Activated CD4-positive, alpha-beta T cell treated with anti-CD3 and anti-CD28 coated beads, Interleukin-2, Interleukin-6, amounts not matched to agents 100 ng/mL and 50 ng/mL, durations not matched to agents 16 hours and 8 hours (primary cell): ENCODE measurements around the gene PHLDA2.

Source experiments
- DNase-seq: peaks from one replicate; pipeline ENCODE4 v3.0.0-alpha.2; 2020

The PHLDA2 gene

GRCh38 chr11:2927851-2928604 is 1.2 kb downstream of the PHLDA2 start:
- DNase-seq = peak; percentile 47

DNA sequence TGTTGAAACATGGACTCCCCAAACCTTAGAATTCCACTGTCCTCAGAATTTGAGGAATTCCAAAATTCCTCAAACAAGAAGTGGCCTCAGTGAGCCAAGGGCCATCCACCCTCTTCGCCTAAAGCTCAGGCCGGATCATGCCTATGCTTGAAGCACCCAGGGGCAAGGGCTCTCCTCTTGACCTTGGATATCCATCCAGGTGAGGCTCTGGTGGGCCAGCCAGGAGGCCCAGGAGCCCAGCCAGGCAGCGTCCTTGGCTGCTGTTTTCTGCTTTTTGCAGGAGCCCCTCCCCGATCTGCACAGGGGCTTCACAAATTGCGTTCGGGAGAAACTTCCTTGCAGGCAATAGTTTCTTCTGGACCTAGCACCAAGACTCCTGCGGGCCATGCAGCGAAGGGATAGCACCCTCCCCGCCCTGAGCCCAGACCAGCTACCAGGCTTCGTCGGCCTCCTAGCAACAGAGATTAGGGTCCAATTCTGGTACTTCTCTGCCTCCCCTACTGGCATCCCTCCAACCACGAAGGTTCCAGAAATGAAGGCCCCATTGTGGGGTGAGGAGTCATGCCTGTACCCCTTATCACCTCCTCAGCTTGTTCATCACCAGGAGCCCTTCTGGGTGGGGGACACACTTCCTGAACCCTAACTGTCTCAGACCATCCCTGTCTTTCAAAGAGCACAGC is 2.0 kb downstream of the PHLDA2 start:
- DNase-seq = no peak

DNA sequence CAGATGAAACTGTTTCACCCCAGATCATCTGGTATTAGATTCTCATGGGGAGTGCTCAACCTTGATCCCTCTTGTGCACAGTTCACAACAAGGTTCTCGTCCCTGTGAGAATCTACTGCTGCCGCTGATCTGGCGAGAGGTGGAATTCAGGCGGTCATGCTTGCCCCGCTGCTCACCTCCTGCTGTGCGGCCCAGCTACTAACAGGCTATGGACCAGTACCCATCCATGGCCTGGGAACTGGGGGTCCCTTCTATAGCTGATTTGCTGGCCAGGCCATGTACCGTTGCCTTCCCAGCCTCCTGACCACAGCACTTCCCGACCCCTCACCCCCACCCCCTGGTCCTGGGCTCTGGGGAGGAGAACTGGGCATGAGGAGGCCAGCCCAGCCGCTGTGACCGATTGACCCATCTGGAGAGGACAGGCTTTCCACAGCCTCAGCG is 2.6 kb downstream of the PHLDA2 start:
- DNase-seq = no peak

DNA sequence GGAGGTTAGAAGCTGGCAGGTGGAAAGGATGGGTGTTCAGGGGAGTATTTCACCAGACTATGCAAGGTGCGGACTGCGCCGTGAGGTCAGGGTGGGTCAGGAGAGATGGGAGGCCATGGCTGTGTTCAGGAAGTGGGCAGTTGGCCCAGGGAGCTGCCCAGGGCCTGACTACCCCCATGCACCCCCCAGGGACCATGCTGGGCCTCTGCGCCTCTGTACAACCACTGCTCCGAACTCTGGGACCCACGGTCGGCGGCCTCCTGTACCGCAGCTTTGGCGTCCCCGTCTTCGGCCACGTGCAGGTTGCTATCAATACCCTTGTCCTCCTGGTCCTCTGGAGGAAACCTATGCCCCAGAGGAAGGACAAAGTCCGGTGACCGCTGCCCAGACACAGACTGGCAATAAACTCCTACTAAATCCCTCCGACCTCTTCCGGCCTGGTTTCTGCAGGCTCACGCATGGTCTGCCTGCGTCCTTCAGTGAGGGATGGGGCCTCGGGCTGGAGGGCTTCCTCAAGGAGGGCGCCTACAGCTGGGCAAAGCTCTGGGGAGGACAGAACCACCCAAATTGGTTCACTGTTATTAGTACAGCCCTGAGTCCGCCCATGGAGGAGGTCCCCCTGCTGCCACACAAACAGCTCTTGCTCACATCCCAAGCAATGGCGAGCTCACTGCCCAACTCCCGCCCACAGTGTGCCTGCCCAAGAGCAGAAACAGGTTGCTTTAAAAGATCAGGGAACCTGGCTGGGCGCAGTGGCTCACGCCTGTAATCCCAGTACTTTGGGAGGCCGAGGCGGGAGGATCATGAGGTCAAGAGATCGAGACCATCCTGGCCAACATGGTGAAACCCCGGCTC is 4.2 kb downstream of the PHLDA2 start:
- no peak for DNase-seq

DNA sequence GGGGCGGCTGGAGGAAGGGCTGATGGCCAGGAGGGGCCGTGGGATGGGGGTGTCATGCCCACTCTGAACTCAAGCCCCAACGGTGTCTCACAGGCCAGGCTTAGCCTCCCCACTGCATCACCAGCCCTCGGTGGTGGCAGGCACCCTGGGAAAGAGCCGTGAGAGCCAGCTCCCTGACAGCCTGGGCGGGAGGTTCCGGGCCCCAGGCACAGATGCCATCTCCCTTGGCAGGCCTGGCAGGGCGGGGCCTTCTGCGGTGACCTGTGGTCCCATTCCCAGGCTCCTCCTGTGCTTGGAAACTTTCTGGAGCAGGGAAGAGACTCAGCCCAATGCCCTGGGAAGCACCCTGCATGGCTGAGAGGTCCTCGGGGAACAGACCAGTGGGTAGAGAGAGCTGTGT is 4.8 kb downstream of the PHLDA2 start:
- DNase-seq = no peak

DNA sequence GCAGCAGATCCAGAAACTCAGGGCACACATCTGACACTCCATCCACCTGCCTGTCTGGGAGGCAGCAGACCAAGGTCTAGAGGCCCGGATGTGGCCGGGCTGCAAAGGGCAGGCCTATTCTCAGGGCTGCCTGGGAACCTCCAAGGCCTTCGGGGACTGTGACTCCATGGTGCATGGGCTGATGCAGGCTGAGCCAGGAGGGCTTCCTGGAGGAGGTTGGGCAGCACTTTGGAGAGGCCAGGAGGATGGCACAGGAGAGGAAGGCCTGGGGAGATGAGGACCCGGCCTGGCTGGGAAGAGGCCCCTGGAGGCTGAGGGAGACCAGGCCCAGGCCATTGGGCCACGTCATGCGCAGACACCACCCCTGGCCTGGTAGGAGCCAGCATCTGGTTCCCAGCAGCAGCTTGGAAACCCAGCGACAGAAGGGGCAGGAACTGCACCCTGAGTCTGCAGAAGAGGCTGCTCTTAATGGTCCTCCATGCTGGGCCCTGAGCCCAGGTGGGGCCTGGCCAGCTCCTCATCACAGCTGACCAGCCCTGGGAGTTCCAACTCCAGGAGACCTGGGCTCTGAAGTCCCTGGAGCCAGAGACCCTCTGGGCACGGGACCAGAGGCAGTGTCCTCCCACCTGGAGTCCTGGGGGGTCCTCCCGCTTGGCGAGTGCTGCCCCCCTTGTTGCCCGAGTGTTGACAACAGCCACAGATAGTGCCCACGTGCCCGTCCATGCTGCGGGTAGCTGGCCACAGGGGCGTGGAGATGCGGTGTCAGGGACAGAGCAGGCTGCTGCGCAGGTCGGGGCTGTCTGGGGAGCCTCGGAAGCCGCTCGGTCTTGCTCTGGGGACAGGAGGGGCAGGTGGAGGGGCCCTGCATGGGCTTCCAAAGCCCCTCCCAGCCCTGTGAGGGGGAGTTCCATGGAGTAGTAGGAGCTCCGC is 5.5 kb downstream of the PHLDA2 start:
- DNase-seq = no peak

DNA sequence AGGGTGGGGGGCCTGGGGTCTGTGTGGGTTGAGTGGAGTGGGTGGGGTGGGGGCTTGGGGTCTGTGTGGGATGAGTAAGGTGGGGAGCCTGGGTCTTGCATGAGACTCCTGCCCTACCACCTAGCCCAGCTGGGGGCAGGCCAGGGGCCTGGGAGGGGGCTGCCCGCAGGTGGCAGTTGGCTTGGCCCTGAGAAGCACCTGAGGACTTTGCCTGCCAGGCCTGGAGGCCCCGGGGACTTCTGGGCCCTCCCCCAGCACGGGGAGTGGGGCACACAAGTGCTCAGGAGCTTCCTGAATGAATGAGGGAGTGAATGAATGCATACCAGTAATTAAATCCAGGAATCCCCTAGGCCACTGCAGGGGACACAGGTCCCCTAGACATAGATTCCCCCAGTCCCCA is 6.6 kb downstream of the PHLDA2 start:
- no peak for DNase-seq

DNA sequence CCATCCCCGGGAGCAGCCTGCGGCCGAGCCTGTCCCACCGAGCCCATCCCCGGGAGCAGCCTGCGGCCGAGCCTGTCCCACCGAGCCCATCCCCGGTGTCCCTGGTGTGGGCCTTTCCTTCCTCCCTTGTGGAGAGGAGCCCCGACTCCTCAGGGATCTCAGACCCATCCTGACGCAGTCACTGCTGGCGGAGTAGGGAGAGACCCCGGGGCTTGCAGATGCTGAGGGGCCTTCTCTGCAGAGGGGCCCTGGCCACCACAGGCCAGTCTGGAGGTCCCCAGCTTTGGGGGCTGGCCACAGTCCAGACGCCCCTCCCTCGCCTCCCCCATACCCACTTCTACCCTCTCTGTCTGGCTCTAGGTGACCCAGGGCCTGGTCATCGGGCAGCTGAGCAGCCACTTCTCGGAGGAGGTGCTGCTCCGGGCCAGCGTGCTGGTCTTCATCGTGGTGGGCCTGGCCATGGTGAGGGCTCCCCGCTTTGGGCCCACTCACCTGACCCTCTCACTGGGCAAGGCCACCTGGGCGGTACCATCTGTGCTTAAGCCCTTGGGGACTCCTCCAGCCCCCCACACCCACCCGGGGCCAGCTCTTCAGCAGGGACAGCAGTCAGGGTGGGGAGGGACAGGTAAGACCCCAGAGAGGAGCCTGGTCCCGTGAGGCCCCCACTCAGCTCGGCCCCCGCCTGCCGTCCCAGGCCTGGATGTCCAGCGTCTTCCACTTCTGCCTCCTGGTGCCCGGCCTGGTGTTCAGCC is 7.3 kb downstream of the PHLDA2 start:
- no peak for DNase-seq

DNA sequence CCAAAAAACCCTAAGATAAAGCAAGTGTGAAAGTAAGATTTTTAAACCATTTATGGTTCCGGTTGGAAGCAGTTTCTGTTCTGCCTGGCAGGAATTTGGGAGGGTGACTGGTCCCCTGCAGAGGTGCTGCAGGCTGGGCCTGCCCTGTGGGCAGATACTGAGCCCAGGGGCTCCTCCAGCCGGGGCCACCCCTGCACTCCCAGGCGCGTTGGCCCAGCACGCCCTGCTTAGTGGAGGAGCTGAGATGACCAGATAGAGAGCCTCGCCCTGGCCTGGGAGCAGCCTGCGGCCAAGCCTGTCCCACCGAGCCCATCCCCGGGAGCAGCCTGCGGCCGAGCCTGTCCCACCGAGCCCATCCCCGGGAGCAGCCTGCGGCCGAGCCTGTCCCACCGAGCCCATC is 8.0 kb downstream of the PHLDA2 start:
- no peak for DNase-seq

GRCh38 chr11:2920343-2920742 is 8.9 kb downstream of the PHLDA2 start:
- no peak for DNase-seq

DNA sequence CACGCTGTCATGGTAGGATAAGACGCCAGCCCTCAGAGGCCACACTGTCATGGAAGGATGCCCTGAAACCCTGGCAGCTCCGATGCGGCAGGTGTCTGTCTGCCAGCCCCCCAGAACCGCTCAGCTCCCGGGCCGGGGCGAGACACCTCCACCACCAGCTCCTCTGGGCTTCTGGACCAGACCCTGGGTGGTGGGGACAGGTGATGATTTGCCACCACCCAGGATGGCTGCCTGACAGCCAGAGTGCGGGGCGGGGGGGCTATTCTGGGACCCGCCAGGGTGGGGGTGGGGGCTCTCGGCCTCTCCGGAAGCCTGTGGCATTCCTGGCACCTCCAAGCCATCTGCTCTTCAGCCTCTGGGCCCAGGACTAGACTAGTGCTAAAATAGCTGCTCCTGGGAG is 9.4 kb downstream of the PHLDA2 start:
- no peak for DNase-seq

- no peak for DNase-seq
These were observed 10.0 kb downstream of the PHLDA2 start for GRCh38 chr11:2919188-2919587.

DNA sequence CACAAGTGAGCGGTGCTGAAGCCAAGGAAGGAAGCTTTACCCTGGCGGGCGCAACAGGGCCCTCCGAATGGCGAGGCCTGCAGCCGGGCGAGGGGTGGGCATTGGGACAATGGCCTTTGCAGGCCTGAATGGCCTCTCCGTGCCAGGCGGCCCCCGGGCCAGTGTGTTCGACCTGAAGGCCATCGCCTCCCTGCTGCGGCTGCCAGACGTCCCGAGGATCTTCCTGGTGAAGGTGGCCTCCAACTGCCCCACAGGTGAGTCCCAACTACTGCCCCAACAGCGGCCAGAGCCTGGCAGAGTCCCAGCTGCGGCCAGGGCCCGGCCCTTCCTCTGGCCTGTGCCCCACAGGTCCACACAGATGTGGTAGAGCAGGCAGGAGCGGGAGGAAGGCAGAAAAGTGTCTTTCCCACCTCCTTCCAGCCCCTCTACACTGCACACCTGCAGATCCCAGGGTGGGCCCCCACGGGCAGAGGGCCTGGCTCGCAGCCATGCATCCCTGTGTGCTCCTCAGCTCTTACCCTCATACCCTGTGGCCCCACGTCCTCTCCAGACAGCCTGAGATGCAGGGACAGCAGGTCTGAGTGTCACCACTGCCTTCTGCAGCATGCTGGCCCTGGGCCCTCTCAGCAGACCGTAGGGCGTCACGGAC is 11.3 kb downstream of the PHLDA2 start:
- no peak for DNase-seq

DNA sequence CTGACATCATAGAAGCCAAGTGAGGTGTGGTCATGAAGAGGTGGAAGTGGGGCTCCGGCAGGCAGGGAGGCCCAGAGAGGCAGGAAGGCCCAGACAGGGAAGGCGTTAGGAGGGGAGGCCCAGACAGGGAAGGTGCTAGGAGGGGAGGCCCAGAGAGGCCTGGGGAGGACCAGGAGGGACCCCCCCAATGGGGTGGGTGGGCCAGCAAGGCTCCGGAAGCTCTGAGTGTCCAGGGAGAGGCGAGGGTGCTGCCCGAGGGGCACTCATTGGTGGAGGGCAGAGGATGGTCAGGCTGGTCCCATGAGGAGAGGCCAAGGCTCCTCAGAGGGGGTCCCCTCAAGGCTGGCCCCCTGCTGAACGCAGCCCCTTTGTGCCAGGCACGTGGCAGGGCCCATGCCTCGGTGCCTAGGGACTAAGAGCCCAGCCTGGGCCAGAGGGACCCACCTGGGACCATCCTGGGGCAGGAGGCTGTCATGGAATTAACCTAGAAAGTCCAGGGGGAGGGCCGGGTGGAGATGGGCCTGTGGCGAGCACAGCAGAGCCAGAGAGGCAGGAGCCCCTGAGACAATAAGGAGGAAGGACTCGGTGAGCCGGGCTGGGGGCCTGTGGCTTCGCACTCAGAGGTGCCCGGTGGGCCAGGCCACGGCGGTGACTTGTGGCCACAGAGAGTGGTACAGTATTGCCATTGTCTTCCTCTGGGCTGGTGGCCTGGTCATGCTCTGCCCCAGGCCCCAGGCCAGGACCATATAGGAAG is 12.2 kb downstream of the PHLDA2 start:
- no peak for DNase-seq

DNA sequence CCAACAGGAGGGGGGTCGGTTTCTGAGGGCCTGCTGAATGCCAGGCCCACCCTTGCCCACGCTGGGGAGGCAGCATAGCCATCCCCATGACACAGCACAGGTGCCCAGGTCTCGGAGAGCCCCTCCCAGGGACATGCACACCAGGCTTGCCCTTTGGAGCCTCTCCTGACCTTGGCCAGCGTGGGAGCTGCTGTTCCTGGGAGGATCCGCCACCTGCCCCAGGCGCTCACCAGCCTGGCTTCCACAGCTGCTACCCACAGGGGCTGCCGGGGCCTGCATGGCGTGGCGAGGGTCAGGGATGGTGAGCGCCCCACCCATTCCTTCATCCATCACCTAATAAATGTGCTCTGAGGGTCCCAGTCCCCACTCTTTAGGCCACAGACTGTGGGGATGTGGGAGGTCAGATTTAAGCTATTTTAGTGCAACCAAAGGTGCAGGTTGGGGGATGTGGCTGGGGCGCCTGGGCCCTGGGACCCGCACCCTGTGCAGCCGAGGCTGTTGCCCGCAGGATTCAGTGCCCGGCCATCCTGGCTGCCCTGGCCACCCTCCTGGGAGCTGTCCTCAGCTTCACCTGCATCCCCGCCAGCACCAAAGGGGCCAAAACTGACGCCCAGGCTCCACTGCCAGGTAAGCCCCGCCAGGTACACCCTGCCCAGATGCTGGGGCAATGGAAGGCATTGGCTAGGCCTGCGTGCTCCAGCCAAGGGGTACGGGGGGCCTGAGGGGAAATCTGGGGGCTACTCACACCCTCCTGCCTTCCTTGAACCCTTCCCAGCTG is 12.9 kb downstream of the PHLDA2 start:
- no peak for DNase-seq

DNA sequence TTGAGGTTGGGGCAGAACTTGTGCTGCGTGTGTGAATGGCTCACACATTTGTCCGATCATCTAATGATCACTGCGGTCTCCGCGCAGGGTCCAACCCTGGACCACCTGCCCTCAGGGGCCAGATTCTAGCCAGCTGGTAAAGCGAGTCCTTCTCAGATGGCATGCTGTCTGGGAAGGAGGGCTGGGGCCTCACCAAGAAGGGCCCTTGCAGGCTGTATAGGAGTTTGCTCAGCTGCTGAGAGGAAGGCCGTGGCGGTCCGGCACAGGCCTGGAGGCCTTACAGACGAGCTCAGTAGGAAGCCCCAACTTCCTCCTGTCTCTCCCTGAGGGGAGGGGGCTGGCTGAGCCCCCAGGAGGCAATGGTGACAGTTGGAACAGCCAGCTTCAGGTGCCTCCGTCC is 13.7 kb downstream of the PHLDA2 start:
- no peak for DNase-seq

- DNase-seq = no peak
These were observed 14.6 kb downstream of the PHLDA2 start for GRCh38 chr11:2914455-2915195.

DNA sequence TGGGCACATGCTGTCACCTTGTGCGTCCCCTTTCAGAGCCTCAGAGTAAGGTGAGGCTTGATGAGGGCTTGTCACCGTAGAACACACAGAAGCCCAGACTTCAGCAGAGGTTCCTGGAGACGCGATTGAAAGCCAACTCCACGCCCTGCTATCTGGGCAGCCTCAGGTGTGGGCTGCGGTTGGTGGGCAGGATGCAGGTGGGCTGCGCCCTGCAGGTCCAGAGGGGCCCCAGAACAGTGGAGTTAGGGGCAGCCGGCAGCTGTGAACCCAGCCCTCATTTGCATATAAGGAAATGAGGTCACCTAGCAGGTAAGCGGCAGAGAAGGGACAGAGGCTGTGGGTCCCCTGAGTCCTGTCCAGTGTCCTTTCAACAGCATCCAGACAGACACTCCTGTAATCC is 15.4 kb downstream of the PHLDA2 start:
- no peak for DNase-seq

GRCh38 chr11:2913019-2913431 is 16.2 kb downstream of the PHLDA2 start:
- no peak for DNase-seq
